Measurements from ENCODE around the gene ZDHHC17.

Gene ZDHHC17

GRCh38 chr12:76872415-76872814 is 108.5 kb downstream of the ZDHHC17 start:
- DNase-seq, result no peak
- 95% methylated on average over 4 of the region's 5 CpGs for WGBS (ENCODE audit: insufficient coverage)
- Histone ChIP-seq H3K9me3 (ENCODE audit: control extremely low read depth in 1 of 5, control insufficient read depth in 4 of 5, insufficient read depth in 2 of 5, low read depth in 1 of 5, low read length in 4 of 5) (no peaks in the 10 kb centered on the region), H3K27me3 (replicated peaks in 2 of 5; ENCODE audit: control insufficient read depth in 4 of 5, insufficient read depth in 5 of 5, low read length in 4 of 5) (peaks cover 0 to 16% (median 13%) of the 10 kb centered on the region in 5 experiments), H3K4me3 (ENCODE audit: control insufficient read depth in 1 of 7, extremely low read depth in 1 of 7, insufficient read depth in 4 of 7, low read depth in 2 of 7, low read length in 6 of 7) (no peak overlapping the region), H3K4me1 (ENCODE audit: control extremely low read depth in 1 of 4, control insufficient read depth in 4 of 4, insufficient read depth in 4 of 4, low read length in 3 of 4) (peaks cover 0 to 2% (median 0%) of the 10 kb centered on the region in 4 experiments), H3K36me3 (ENCODE audit: control insufficient read depth in 4 of 4, insufficient read depth in 4 of 4, low read length in 3 of 4) (no peaks in the 10 kb centered on the region), H3K27ac (ENCODE audit: insufficient read depth in 1 of 2, low read depth in 1 of 2, low read length in 2 of 2, poor library complexity in 1 of 2, severe bottlenecking in 2 of 2) (no peak overlapping the region)
- POLR2A ChIA-PET, result no interaction called here
- CTCF ChIA-PET, result interaction anchor here (0.6 to 1.7 kb wide), 3 partner anchors 9 to 246 kb away, joined by 3 to 4 read pairs (median 3); no protein-coding TSS in a partner anchor

DNA sequence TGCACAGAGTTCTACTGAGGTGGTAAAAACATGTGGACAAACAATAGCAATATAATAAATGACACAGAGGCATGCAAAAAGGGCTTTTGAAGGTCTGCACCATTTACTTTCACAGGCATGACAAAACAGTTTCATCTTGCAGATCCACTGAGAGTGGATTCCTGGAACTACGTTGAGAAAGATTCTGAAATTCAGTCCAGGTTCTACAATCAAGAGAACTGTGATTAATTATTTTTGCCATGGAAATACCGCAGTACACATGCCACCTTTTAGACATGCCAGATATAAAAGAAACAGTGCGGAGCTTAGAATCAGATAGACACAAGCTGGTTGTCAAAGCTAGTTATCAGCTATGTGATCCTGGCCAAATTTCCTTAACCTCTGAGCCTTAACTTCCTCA is 110.1 kb downstream of the ZDHHC17 start:
- H3K27me3 ChIP-seq (replicated peaks in 2 of 5; ENCODE audit: control insufficient read depth in 4 of 5, insufficient read depth in 5 of 5, low read length in 4 of 5), result peaks cover 0 to 26% (median 18%) of the 10 kb centered on the region in 5 experiments
- H3K9me3 ChIP-seq (ENCODE audit: control extremely low read depth in 1 of 5, control insufficient read depth in 4 of 5, insufficient read depth in 2 of 5, low read depth in 1 of 5, low read length in 4 of 5), result no peaks in the 10 kb centered on the region
- H3K36me3 ChIP-seq (ENCODE audit: control insufficient read depth in 4 of 4, insufficient read depth in 4 of 4, low read length in 3 of 4), result no peaks in the 10 kb centered on the region
- peaks cover 2 to 16% (median 8%) of the 10 kb centered on the region in 4 experiments for H3K4me1 ChIP-seq (ENCODE audit: control extremely low read depth in 1 of 4, control insufficient read depth in 4 of 4, insufficient read depth in 4 of 4, low read length in 3 of 4)
- DNase-seq, result no peak
- H3K4me3 ChIP-seq (ENCODE audit: control insufficient read depth in 1 of 7, extremely low read depth in 1 of 7, insufficient read depth in 4 of 7, low read depth in 2 of 7, low read length in 6 of 7), result no peak overlapping the region
- ChIA-PET CTCF (no interaction called here), POLR2A (no interaction called here)
- 100% methylated on average over 2 of the region's 3 CpGs for WGBS (ENCODE audit: insufficient coverage)
- H3K27ac ChIP-seq (ENCODE audit: insufficient read depth in 1 of 2, low read depth in 1 of 2, low read length in 2 of 2, poor library complexity in 1 of 2, severe bottlenecking in 2 of 2), result no peak overlapping the region

- ChIA-PET POLR2A (no interaction called here), CTCF (no interaction called here)
- 99% methylated on average over 6 of the region's 11 CpGs for WGBS (ENCODE audit: insufficient coverage)
- peaks cover 2 to 22% (median 13%) of the 10 kb centered on the region in 4 experiments for H3K4me1 ChIP-seq (ENCODE audit: control extremely low read depth in 1 of 4, control insufficient read depth in 4 of 4, insufficient read depth in 4 of 4, low read length in 3 of 4)
- H3K9me3 ChIP-seq (ENCODE audit: control extremely low read depth in 1 of 5, control insufficient read depth in 4 of 5, insufficient read depth in 2 of 5, low read depth in 1 of 5, low read length in 4 of 5), result no peaks in the 10 kb centered on the region
- H3K27me3 ChIP-seq (replicated peaks in 2 of 5; ENCODE audit: control insufficient read depth in 4 of 5, insufficient read depth in 5 of 5, low read length in 4 of 5), result peaks cover 0 to 29% (median 19%) of the 10 kb centered on the region in 5 experiments
- DNase-seq, result no peak
- H3K36me3 ChIP-seq (ENCODE audit: control insufficient read depth in 4 of 4, insufficient read depth in 4 of 4, low read length in 3 of 4), result no peaks in the 10 kb centered on the region
- no peak overlapping the region for H3K27ac ChIP-seq (ENCODE audit: insufficient read depth in 1 of 2, low read depth in 1 of 2, low read length in 2 of 2, poor library complexity in 1 of 2, severe bottlenecking in 2 of 2)
- H3K4me3 ChIP-seq (ENCODE audit: control insufficient read depth in 1 of 7, extremely low read depth in 1 of 7, insufficient read depth in 4 of 7, low read depth in 2 of 7, low read length in 6 of 7), result no peak overlapping the region
These were observed 110.7 kb downstream of the ZDHHC17 start for GRCh38 chr12:76874491-76875190.

DNA sequence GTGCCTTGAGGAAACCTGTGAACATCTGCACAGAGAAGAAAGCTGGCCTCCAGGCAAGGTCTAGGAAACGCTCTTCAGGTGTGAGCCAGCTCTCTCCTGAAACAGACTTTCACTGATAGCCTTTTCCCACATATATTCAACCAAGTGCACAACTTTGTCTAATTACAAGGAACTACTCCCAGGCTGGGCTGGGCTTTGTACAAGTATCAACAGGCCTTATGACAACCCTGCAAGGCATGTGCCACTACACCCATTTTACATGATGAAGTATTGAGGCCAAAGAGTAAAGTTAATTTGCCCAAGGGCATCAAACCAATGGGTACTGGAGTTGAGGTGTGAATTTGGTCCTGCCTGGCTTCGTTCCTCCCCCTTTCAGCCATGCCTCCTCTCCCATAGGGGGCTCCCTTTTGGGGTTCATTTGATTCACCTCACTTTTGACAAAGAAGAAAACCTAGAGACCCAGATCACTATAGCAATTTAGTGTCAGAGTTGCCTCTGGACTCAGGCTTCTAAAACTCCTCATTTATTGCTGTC is 112.8 kb downstream of the ZDHHC17 start:
- ChIA-PET CTCF (no interaction called here), POLR2A (no interaction called here)
- H3K9me3 ChIP-seq (ENCODE audit: control extremely low read depth in 1 of 5, control insufficient read depth in 4 of 5, insufficient read depth in 2 of 5, low read depth in 1 of 5, low read length in 4 of 5), result no peaks in the 10 kb centered on the region
- H3K4me1 ChIP-seq (ENCODE audit: control extremely low read depth in 1 of 4, control insufficient read depth in 4 of 4, insufficient read depth in 4 of 4, low read length in 3 of 4), result peaks cover 2 to 22% (median 13%) of the 10 kb centered on the region in 4 experiments
- 100% methylated on average over 2 of the region's 2 CpGs for WGBS (ENCODE audit: insufficient coverage)
- H3K4me3 ChIP-seq (ENCODE audit: control insufficient read depth in 1 of 7, extremely low read depth in 1 of 7, insufficient read depth in 4 of 7, low read depth in 2 of 7, low read length in 6 of 7), result no peak overlapping the region
- peaks cover 0 to 37% (median 24%) of the 10 kb centered on the region in 5 experiments for H3K27me3 ChIP-seq (replicated peaks in 2 of 5; ENCODE audit: control insufficient read depth in 4 of 5, insufficient read depth in 5 of 5, low read length in 4 of 5)
- no peak for DNase-seq
- H3K36me3 ChIP-seq (ENCODE audit: control insufficient read depth in 4 of 4, insufficient read depth in 4 of 4, low read length in 3 of 4), result no peaks in the 10 kb centered on the region
- H3K27ac ChIP-seq (ENCODE audit: insufficient read depth in 1 of 2, low read depth in 1 of 2, low read length in 2 of 2, poor library complexity in 1 of 2, severe bottlenecking in 2 of 2), result no peak overlapping the region

GRCh38 chr12:76878099-76878898 is 114.4 kb downstream of the ZDHHC17 start:
- Histone ChIP-seq H3K4me1 (ENCODE audit: control extremely low read depth in 1 of 4, control insufficient read depth in 4 of 4, insufficient read depth in 4 of 4, low read length in 3 of 4) (peaks cover 2 to 22% (median 13%) of the 10 kb centered on the region in 4 experiments), H3K27me3 (replicated peaks in 2 of 5; ENCODE audit: control insufficient read depth in 4 of 5, insufficient read depth in 5 of 5, low read length in 4 of 5) (peaks cover 0 to 39% (median 24%) of the 10 kb centered on the region in 5 experiments), H3K9me3 (ENCODE audit: control extremely low read depth in 1 of 5, control insufficient read depth in 4 of 5, insufficient read depth in 2 of 5, low read depth in 1 of 5, low read length in 4 of 5) (no peaks in the 10 kb centered on the region), H3K27ac (ENCODE audit: insufficient read depth in 1 of 2, low read depth in 1 of 2, low read length in 2 of 2, poor library complexity in 1 of 2, severe bottlenecking in 2 of 2) (no peak overlapping the region), H3K4me3 (ENCODE audit: control insufficient read depth in 1 of 7, extremely low read depth in 1 of 7, insufficient read depth in 4 of 7, low read depth in 2 of 7, low read length in 6 of 7) (peak overlapping the region; percentile 50 to 88 (median 78)), H3K36me3 (ENCODE audit: control insufficient read depth in 4 of 4, insufficient read depth in 4 of 4, low read length in 3 of 4) (no peaks in the 10 kb centered on the region)
- WGBS (ENCODE audit: insufficient coverage), result under 1% methylated on average over 28 of the region's 44 CpGs
- ChIA-PET CTCF (interaction anchor here (1.1 to 1.5 kb wide), 3 partner anchors 40 to 133 kb away, joined by 3 to 5 read pairs (median 4); no protein-coding TSS in a partner anchor), POLR2A (no interaction called here)
- peak in 2 of 3 donors; percentile 56 to 64 for DNase-seq

DNA sequence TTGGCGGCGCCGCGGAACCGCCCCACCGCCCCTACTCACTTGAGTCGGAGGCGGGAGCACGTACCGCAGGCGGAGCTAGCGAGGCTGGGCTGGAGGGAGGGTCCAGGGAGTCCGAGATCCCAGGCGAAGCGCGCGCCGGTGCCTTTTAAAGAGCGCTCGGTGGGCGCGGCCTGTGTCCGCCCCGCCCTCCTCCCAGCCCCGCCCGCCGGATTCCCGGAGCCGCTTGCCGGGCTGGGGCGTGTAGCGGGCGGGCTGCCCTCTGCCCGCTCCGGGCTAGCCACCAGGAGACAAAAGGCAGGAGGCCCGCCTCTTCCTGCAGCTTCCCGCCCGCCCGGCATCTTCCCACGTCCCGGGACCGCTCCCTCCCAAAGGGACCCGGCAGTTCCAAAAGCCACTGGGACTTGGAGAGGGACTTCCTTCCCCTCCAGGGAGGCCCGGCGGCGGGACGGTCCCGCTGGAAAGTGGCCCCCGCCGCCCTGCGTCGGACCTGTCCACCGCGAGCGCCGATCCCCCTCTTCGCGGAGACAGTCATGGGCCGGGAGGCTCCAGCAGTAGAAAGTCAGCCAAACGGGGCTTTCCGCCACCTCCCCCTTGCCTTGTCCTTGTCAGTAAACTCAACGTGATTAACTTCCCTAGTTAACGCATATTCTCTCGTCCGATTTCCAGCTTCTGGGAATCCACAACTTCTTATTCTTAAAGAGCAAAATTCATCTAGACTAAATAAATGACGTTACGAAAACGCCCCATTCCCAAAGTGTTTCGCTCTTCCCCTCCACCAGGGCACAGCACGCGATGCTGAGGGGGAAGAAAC is 115.2 kb downstream of the ZDHHC17 start, which contains the start of gene CSRP2:
TSS of gene CSRP2 (minus strand) at position 121 of the 811 bp plus-strand sequence. CDS start 12,759 bp downstream, outside the sequence.
- 0% methylated on average over 60 of the region's 71 CpGs for WGBS (ENCODE audit: insufficient coverage)
- no peak within 1 kb of the TSS for H3K27ac ChIP-seq (ENCODE audit: insufficient read depth in 1 of 2, low read depth in 1 of 2, low read length in 2 of 2, poor library complexity in 1 of 2, severe bottlenecking in 2 of 2)

More for the DNA sequence above, 115.2 kb downstream of the ZDHHC17 start, which contains the start of gene CSRP2:
- Histone ChIP-seq H3K27me3 (replicated peaks in 2 of 5; ENCODE audit: control insufficient read depth in 4 of 5, insufficient read depth in 5 of 5, low read length in 4 of 5) (peaks cover 0 to 39% (median 24%) of the 10 kb centered on the region in 5 experiments), H3K4me1 (ENCODE audit: control extremely low read depth in 1 of 4, control insufficient read depth in 4 of 4, insufficient read depth in 4 of 4, low read length in 3 of 4) (peaks cover 2 to 22% (median 13%) of the 10 kb centered on the region in 4 experiments), H3K9me3 (ENCODE audit: control extremely low read depth in 1 of 5, control insufficient read depth in 4 of 5, insufficient read depth in 2 of 5, low read depth in 1 of 5, low read length in 4 of 5) (no peaks in the 10 kb centered on the region), H3K4me3 (ENCODE audit: control insufficient read depth in 1 of 7, extremely low read depth in 1 of 7, insufficient read depth in 4 of 7, low read depth in 2 of 7, low read length in 6 of 7) (peak within 1 kb of the TSS; percentile 50 to 88 (median 78)), H3K36me3 (ENCODE audit: control insufficient read depth in 4 of 4, insufficient read depth in 4 of 4, low read length in 3 of 4) (no peaks in the 10 kb centered on the region)
- ChIA-PET CTCF (interaction anchor here (0.6 to 1.6 kb wide), 5 partner anchors 12 to 132 kb away, joined by 3 to 5 read pairs (median 3); no protein-coding TSS in a partner anchor), POLR2A (no interaction called here)
- DNase-seq, result peak; percentile 54 to 86 (median 84)

Data from common myeloid progenitor, CD34-positive (primary cell).